GM23338 (cell line): ENCODE data around the gene HHATL. TPM values are rescaled to one million over a fixed set of nuclear protein-coding genes. Genes with fewer than 3 reads are reported as not detected.

ENCODE experiments used
- ATAC-seq: fragments of 200-7000 bp; cut with Tn5 transposase; 3 replicates; pipeline ENCODE4 v1.9.1; 2020
- DNase-seq: peaks from one replicate; pipeline ENCODE4 v3.0.0-alpha.2; 2015; ENCODE audit warnings: low spot score
- H2AFZ ChIP-seq: fragments of 200-600 bp; sonication (generic); 2 replicates; pipeline ENCODE4 v1.8.0; 2016; ENCODE audit warnings: antibody characterized with exemption, mild to moderate bottlenecking, moderate library complexity
- H3F3A ChIP-seq: fragments of 200-600 bp; sonication (generic); replicated peaks from 2 replicates; pipeline ENCODE4 v1.8.0; 2017; ENCODE audit warnings: antibody characterized with exemption, mixed run types, low read depth
- H3K27ac ChIP-seq: fragments of 200-600 bp; sonication (generic); 2 replicates; pipeline ENCODE4 v1.6.1; 2016; ENCODE audit warnings: low read depth
- H3K27me3 ChIP-seq: fragments of 200-600 bp; sonication (generic); 2 replicates; pipeline ENCODE4 v1.8.0; 2016; ENCODE audit warnings: mild to moderate bottlenecking, mixed run types, moderate library complexity; ENCODE audit not compliant: insufficient read depth
- H3K36me3 ChIP-seq: fragments of 200-600 bp; sonication (generic); 2 replicates; pipeline ENCODE4 v1.8.0; 2016; ENCODE audit warnings: mild to moderate bottlenecking; ENCODE audit not compliant: insufficient read depth
- H3K4me1 ChIP-seq: fragments of 200-600 bp; sonication (generic); 2 replicates; pipeline ENCODE4 v1.8.0; 2016; ENCODE audit warnings: mild to moderate bottlenecking, moderate library complexity; ENCODE audit not compliant: insufficient read depth
- H3K4me2 ChIP-seq: fragments of 200-600 bp; sonication (generic); 2 replicates; pipeline ENCODE4 v1.7.1; 2017; ENCODE audit warnings: mixed run types
- H3K4me3 ChIP-seq: fragments of 200-600 bp; sonication (generic); 2 replicates; pipeline ENCODE4 v1.6.1; 2016; ENCODE audit warnings: mixed run types
- H3K79me2 ChIP-seq: fragments of 200-600 bp; sonication (generic); replicated peaks from 2 replicates; pipeline ENCODE4 v1.8.0; 2017; ENCODE audit warnings: mild to moderate bottlenecking; ENCODE audit not compliant: insufficient read depth
- H3K9me2 ChIP-seq: fragments of 200-600 bp; sonication (generic); 2 replicates; pipeline ENCODE4 v1.8.0; 2017; ENCODE audit not compliant: insufficient read depth
- H4K20me1 ChIP-seq: fragments of 200-600 bp; sonication (generic); replicated peaks from 2 replicates; pipeline ENCODE4 v1.8.0; 2017; ENCODE audit warnings: mild to moderate bottlenecking; ENCODE audit not compliant: insufficient read depth
- H3K27ac Mint-ChIP-seq: 2 replicates; pipeline ENCODE4 v1.8.0; 2020; ENCODE audit warnings: inconsistent platforms, mild to moderate bottlenecking, moderate library complexity, mixed read lengths
- H3K27me3 Mint-ChIP-seq: 3 replicates; pipeline ENCODE4 v1.8.0; 2022; ENCODE audit warnings: low read depth, mild to moderate bottlenecking, moderate library complexity, mixed read lengths, inconsistent platforms; ENCODE audit not compliant: insufficient read depth, poor library complexity
- H3K36me3 Mint-ChIP-seq: 3 replicates; pipeline ENCODE4 v1.8.0; 2021; ENCODE audit warnings: low read depth, mild to moderate bottlenecking, inconsistent platforms, moderate library complexity, mixed read lengths
- H3K4me1 Mint-ChIP-seq: 3 replicates; pipeline ENCODE4 v1.8.0; 2020; ENCODE audit warnings: mild to moderate bottlenecking, inconsistent platforms, mixed read lengths
- H3K4me3 Mint-ChIP-seq: 3 replicates; pipeline ENCODE4 v1.8.0; 2021; ENCODE audit warnings: moderate library complexity, mild to moderate bottlenecking, inconsistent platforms, mixed read lengths
- H3K9me3 Mint-ChIP-seq: 3 replicates; pipeline ENCODE4 v1.8.0; 2020; ENCODE audit warnings: moderate library complexity, mild to moderate bottlenecking, inconsistent platforms, mixed read lengths
- CREB1 ChIP-seq: fragments of 250-450 bp; sonication (Bioruptor Pico); IDR thresholded peaks from 2 replicates; pipeline ENCODE4 v1.5.0; 2020; ENCODE audit warnings: low read depth, mild to moderate bottlenecking, moderate library complexity
- EZH2 ChIP-seq: fragments of 200-600 bp; sonication (generic); IDR thresholded peaks from one replicate; pipeline ENCODE4 v1.8.0; 2017; ENCODE audit warnings: antibody characterized with exemption, mild to moderate bottlenecking, low read depth; ENCODE audit not compliant: unreplicated experiment
- EZH2phosphoT487 ChIP-seq: fragments of 200-600 bp; sonication (generic); IDR thresholded peaks from one replicate; pipeline ENCODE4 v1.8.1; 2018; ENCODE audit warnings: antibody characterized with exemption; ENCODE audit not compliant: unreplicated experiment
- JUNB ChIP-seq: IDR thresholded peaks from one replicate; pipeline ENCODE4 v1.6.1; 2016; ENCODE audit warnings: antibody characterized with exemption; ENCODE audit not compliant: unreplicated experiment
- NANOG ChIP-seq: IDR thresholded peaks from 2 replicates; pipeline ENCODE4 v1.6.1; 2016; ENCODE audit warnings: antibody characterized with exemption, borderline replicate concordance
- POLR2AphosphoS5 ChIP-seq: IDR thresholded peaks from 2 replicates; pipeline ENCODE4 v1.6.1; 2016; ENCODE audit warnings: antibody characterized with exemption, low read depth
- STAT1 ChIP-seq: IDR thresholded peaks from one replicate; pipeline ENCODE4 v1.6.1; 2016; ENCODE audit warnings: antibody characterized with exemption; ENCODE audit not compliant: unreplicated experiment
- ZNF331 ChIP-seq: fragments of 250-450 bp; sonication (Bioruptor Pico); IDR thresholded peaks from 2 replicates; pipeline ENCODE4 v1.5.0; 2020; ENCODE audit warnings: low read depth, mild to moderate bottlenecking, moderate library complexity
- polyA plus RNA-seq: library from polyadenylated mRNA; unstranded; fragments of >200 nt; fragmentation: Nextera tagmentation; extraction: Ambion mirVana; gene quantifications from 2 replicates; pipeline ENCODE4 v1.2.1, GENCODE V29; 2016
- total RNA-seq: library from RNA; depleted of rRNA; stranded (reverse); fragments of >200 nt; shearing (Covaris generic); gene quantifications from 2 replicates; pipeline ENCODE4 v1.2.3, GENCODE V29; 2014
- TF ChIP-seq, protein P1 (sequence below): IDR thresholded peaks from 2 replicates; pipeline ENCODE4 v1.6.1; 2016; ENCODE audit warnings: antibody characterized with exemption
- TF ChIP-seq, protein P2 (sequence below): IDR thresholded peaks from one replicate; pipeline ENCODE4 v1.6.1; 2018; ENCODE audit warnings: antibody characterized with exemption; ENCODE audit not compliant: unreplicated experiment
- TF ChIP-seq, protein P3 (sequence below), 2 experiments: fragments of 200-600 bp in 1 of 2; sonication (generic) in 1 of 2; conservative IDR thresholded peaks; 2 replicates each; pipeline versions ENCODE4 v1.5.1 to v1.6.1; 2016 to 2017; ENCODE audit warnings: antibody characterized with exemption in 2 of 2, low read depth in 2 of 2, mild to moderate bottlenecking in 2 of 2, moderate library complexity in 1 of 2

The HHATL gene
- total and polyA plus RNA-seq, 2 experiments from 2014 or later: not detected

DNA sequence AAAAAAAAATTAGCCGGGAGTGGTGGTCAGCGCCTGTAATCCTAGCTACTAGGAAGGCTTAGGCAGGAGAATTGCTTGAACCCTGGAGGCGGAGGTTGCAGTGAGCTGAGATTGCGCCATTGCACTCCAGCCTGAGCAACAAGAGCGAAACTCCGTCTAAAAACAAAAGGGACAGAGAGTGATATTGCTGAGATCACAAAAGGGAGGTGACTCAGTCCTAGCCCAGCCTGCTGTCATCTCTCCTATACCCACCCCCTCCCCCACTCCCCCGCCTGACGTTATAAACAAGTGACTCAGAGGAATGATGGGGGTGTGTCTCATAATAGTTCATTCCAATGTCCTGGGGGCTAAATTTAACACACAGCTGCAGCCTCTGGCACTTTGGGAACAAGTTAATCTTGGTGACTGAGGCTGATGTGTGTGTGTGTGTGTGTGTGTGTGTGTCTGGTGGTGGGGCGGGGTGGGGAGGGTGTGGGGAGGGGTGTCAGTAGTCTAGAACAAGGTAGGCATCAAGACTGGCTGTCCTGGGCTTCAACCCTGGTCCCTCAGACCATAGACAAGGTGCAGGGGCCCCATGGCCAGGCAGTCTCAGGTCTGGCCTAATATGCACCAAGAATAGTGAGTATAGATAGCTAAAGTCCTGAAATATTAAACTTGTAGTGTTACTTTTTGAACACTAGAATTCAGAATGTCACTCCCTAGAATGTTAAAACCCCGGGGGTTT is 18.6 kb downstream of the HHATL start (continued):
- TF ChIP-seq NANOG (no peak), POLR2AphosphoS5 (no peak), EZH2 (no peak), EZH2phosphoT487 (no peak), ZNF331 (CRISPR knock-in tag) (no peak)
- TF ChIP-seq, protein P1, sequence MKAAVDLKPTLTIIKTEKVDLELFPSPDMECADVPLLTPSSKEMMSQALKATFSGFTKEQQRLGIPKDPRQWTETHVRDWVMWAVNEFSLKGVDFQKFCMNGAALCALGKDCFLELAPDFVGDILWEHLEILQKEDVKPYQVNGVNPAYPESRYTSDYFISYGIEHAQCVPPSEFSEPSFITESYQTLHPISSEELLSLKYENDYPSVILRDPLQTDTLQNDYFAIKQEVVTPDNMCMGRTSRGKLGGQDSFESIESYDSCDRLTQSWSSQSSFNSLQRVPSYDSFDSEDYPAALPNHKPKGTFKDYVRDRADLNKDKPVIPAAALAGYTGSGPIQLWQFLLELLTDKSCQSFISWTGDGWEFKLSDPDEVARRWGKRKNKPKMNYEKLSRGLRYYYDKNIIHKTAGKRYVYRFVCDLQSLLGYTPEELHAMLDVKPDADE: no peak
- TF ChIP-seq, protein P2, sequence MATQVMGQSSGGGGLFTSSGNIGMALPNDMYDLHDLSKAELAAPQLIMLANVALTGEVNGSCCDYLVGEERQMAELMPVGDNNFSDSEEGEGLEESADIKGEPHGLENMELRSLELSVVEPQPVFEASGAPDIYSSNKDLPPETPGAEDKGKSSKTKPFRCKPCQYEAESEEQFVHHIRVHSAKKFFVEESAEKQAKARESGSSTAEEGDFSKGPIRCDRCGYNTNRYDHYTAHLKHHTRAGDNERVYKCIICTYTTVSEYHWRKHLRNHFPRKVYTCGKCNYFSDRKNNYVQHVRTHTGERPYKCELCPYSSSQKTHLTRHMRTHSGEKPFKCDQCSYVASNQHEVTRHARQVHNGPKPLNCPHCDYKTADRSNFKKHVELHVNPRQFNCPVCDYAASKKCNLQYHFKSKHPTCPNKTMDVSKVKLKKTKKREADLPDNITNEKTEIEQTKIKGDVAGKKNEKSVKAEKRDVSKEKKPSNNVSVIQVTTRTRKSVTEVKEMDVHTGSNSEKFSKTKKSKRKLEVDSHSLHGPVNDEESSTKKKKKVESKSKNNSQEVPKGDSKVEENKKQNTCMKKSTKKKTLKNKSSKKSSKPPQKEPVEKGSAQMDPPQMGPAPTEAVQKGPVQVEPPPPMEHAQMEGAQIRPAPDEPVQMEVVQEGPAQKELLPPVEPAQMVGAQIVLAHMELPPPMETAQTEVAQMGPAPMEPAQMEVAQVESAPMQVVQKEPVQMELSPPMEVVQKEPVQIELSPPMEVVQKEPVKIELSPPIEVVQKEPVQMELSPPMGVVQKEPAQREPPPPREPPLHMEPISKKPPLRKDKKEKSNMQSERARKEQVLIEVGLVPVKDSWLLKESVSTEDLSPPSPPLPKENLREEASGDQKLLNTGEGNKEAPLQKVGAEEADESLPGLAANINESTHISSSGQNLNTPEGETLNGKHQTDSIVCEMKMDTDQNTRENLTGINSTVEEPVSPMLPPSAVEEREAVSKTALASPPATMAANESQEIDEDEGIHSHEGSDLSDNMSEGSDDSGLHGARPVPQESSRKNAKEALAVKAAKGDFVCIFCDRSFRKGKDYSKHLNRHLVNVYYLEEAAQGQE: no peak

DNA sequence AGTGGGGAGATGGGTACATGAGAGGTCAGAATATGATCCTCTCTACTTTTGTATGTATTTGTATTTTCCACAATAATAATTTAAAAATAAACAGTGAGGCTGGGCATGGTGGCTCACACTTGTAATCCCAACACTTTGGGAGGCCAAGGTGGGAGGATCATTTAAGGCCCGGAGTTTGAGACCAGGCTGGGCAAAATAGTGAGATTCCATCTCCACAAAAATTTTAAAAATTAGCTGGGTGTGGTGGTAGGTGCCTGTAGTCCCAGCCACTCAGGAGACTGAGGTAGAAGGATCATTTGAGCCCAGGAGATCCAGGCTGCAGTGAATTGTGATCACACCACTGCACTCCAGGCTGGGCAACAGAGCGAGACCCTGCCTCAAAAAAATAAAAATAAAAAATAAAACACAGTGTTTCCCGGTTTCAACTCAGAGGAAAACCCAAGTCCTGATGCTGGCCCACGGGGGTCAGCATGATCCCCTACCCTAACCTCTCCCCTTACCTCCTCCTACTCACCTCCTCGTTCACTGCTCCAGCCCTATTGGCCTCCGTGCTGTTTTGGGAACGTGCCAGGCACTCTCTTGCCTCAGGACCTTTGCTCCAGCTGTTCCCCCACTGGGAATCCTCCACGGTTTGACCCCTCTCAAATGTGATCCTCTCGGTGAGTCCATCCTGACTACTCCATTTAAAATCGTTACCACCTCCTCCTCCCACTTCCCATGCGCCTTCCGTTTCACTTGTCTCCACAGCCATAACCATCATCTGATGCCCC is 20.1 kb downstream of the HHATL start:
- Mint-ChIP-seq H3K4me3 (no peak overlapping the region), H3K4me1 (peaks cover 2% of the 10 kb centered on the region; the same call in 2 of the 3 replicates), H3K36me3 (no peaks in the 10 kb centered on the region), H3K27me3 (peaks cover 5% of the 10 kb centered on the region), H3K27ac (no peak overlapping the region), H3K9me3 (no peaks in the 10 kb centered on the region)
- DNase-seq: no peak
- ATAC-seq: no peak
- Histone ChIP-seq H3K9me2 (no peaks in the 10 kb centered on the region), H3K4me2 (no peak overlapping the region), H3K4me3 (no peak overlapping the region), H3K79me2 (no peaks in the 10 kb centered on the region), H3K27ac (no peak overlapping the region), H3F3A (no peaks in the 10 kb centered on the region), H3K36me3 (no peaks in the 10 kb centered on the region), H2AFZ (no peak overlapping the region), H3K27me3 (no peaks in the 10 kb centered on the region), H3K4me1 (no peaks in the 10 kb centered on the region), H4K20me1 (no peaks in the 10 kb centered on the region)
- TF ChIP-seq POLR2AphosphoS5 (no peak), EZH2 (no peak), EZH2phosphoT487 (no peak), ZNF331 (CRISPR knock-in tag) (no peak), STAT1 (no peak), JUNB (no peak), NANOG (no peak), CREB1 (no peak)
- TF ChIP-seq, protein P2: no peak
- TF ChIP-seq, protein P1: no peak
- TF ChIP-seq, protein P3, sequence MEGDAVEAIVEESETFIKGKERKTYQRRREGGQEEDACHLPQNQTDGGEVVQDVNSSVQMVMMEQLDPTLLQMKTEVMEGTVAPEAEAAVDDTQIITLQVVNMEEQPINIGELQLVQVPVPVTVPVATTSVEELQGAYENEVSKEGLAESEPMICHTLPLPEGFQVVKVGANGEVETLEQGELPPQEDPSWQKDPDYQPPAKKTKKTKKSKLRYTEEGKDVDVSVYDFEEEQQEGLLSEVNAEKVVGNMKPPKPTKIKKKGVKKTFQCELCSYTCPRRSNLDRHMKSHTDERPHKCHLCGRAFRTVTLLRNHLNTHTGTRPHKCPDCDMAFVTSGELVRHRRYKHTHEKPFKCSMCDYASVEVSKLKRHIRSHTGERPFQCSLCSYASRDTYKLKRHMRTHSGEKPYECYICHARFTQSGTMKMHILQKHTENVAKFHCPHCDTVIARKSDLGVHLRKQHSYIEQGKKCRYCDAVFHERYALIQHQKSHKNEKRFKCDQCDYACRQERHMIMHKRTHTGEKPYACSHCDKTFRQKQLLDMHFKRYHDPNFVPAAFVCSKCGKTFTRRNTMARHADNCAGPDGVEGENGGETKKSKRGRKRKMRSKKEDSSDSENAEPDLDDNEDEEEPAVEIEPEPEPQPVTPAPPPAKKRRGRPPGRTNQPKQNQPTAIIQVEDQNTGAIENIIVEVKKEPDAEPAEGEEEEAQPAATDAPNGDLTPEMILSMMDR (conservative IDR thresholded peaks at IDR 0.05; ENCODE audit: low read depth in 2 of 2): no peak
